GM21723 (cell line): ENCODE data around the gene KCTD7.
A peak's percentile ranks its signal among the peaks of the same experiment; 100 is the strongest.
"Not testable (repeated sequence)": the region's sequence is repeated elsewhere in the genome, so short reads cannot be mapped to it uniquely, and the experiment has no call there.

Source experiments
- ATAC-seq: cut with Tn5 transposase; IDR thresholded peaks from one replicate; pipeline ENCODE4 v1.9.1; 2021; ENCODE audit warnings: mild to moderate bottlenecking, moderate library complexity; ENCODE audit not compliant: unreplicated experiment

Gene KCTD7

GRCh38 chr7:66679633-66680244 is 51.1 kb downstream of the KCTD7 start:
- ATAC-seq: no peak

DNA sequence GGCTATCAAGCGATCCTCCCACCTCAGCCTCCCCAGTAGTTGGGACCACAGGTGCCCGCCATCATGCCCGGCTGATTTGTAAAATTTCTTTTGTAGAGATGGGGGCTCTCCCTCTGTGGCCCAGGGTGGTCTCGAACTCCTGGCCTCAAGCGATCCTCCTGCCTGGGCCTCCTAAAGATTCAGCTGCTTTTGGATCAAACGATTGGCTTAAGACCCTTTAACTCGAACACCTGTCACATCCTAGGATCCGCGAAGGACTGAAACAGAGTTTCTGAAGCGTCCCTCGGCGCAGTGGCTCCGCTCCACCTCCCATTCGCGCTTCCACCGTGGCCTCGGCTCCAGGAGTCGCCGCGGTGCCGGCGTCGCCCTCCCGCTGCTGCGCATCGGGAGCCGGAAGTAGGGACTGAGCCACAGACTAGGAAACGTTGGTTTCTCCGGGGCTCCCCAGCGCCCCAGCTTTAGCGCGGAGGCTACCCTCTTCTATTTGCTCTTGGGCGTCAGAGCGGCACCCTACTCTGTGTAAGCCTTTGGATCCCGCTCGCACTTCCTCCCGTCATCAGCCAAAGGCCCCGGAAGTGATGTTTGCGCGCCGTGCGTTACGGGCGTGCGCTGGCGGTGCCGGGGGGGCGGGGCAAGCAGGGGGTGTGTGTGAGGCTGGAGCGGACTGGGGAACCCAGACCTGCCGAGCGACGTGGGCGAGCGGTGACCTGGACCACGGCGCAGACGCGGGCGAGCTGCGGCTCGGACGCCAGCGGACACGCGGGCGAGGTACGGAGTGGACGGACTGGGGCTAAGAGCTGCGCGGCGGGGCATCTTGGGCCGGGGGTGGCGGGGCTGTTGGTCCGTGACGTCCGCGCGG is 53.0 kb downstream of the KCTD7 start:
- peak; percentile 88 for ATAC-seq

GRCh38 chr7:66682350-66683093 is 53.8 kb downstream of the KCTD7 start:
- ATAC-seq: peak; percentile 32

DNA sequence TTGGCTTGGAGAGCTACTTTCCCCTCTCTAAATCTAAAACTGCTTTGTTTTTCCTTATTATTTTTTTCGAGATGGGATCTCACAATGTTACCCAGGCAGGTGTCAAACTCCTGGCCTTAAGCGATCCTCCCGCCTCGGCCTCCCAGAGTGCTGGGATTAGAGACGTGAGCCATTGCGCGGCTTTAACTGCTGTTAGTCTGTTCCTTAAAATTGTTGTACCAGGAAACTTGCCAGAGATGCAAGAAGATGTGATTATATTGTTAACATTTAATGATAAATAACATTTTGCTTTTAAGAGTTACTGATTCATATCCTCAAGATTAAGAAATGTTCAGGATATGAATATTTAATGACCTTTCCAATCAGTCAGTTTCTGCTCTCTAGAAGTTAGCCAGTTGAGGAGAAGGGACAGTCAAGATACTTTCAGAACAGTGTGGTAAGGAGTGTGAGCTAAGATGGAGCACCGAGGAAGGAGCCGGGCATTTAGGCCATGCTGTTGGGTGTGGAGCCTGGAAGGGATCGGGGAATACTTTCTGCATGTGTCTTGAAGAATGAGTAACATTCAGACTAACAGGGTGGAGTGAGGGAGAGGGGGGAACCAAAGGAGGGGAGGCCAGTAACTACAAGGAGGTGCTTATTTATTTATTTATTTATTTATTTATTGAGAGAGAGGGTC is 54.6 kb downstream of the KCTD7 start:
- not testable (repeated sequence) for ATAC-seq

GRCh38 chr7:66683770-66684123 is 55.1 kb downstream of the KCTD7 start:
- ATAC-seq: no peak

DNA sequence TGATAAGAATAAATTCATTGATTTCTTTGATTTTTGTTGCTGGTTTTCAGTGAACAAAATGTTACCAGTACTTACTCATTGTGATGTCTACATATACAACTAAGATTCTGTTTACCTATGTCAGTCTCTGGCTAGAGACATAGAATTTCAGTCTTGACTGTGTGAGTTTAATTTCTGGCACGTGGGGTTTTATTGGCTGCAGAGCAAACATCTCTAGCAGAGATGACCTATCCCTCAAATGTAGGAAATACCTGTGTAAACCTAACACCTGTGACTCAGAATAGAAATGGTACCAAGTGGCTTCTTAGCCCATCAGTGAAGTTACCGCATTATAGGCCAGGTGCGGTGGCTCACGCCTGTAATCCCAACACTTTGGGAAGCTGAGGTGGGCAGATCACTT is 57.0 kb downstream of the KCTD7 start:
- not testable (repeated sequence) for ATAC-seq

GRCh38 chr7:66687186-66687585 is 58.5 kb downstream of the KCTD7 start:
- no peak for ATAC-seq

DNA sequence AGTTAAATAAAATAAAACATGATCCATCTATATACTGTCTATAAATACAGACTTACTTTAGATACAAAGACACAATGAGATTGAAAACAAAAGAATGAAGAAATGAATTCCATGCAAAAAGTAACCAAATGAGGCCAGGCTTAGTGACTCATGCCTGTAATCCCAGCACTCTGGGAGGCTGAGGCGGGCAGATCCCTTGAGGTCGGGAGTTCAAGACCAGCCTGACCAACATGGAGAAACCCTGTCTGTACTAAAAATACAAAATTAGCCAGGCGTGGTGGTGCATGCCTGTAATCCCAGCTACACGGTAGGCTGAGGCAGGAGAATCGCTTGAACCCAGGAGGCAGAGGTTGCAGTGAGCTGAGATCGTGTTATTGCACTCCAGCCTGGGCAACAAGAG is 59.0 kb downstream of the KCTD7 start:
- ATAC-seq: not testable (repeated sequence)

- no peak for ATAC-seq
Measured at GRCh38 chr7:66689081-66689480, 60.4 kb downstream of the KCTD7 start.

DNA sequence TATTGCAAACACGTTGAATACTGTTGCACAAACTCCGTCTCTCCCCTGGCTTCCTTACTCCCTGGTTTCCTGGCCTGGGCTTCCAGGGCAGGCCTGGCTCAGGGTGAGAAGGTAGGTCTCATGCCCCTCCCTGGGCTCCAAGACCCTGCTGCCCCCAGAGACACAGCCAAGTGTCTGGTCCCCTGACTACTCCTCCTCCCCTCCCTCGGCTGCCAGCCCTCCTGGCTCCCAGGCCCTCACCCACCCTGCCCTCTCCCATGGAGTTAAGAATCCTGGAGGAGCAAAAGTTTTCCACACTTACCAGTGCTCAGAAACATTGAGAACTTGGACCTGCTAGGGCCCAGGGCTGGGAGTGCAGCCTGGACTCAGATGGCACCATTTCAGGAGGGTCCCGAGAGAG is 64.7 kb downstream of the KCTD7 start:
- ATAC-seq: no peak
